Sigmoid colon (tissue), 4 donors: ENCODE measurements around the gene SCYGR1.

Experiments
- EP300 ChIP-seq, 4 donors: sonication (generic); formaldehyde crosslinking; IDR thresholded peaks; one replicate each; pipeline ENCODE4 v1.6.1; 2017; ENCODE audit warnings: antibody characterized with exemption in 4 of 4
- POLR2A ChIP-seq, 2 donors: fragments of 450-650 bp; IDR thresholded peaks; one replicate each; pipeline ENCODE4 v1.6.1; 2016; ENCODE audit warnings: antibody characterized with exemption in 2 of 2, mild to moderate bottlenecking in 2 of 2, moderate library complexity in 2 of 2
- POLR2AphosphoS5 ChIP-seq, 4 donors: sonication (generic); formaldehyde crosslinking; IDR thresholded peaks; one replicate each; pipeline ENCODE4 v1.6.1; 2017; ENCODE audit warnings: antibody characterized with exemption in 4 of 4
- TF ChIP-seq, protein P1 (sequence below), 4 experiments: fragments of 450-650 bp in 3 of 4; fragments of 200-600 bp in 1 of 4; IDR thresholded peaks; one replicate each; pipeline ENCODE4 v1.5.1; 2016 to 2019; ENCODE audit warnings: antibody characterized with exemption in 4 of 4, mild to moderate bottlenecking in 3 of 4, moderate library complexity in 2 of 4

DNA sequence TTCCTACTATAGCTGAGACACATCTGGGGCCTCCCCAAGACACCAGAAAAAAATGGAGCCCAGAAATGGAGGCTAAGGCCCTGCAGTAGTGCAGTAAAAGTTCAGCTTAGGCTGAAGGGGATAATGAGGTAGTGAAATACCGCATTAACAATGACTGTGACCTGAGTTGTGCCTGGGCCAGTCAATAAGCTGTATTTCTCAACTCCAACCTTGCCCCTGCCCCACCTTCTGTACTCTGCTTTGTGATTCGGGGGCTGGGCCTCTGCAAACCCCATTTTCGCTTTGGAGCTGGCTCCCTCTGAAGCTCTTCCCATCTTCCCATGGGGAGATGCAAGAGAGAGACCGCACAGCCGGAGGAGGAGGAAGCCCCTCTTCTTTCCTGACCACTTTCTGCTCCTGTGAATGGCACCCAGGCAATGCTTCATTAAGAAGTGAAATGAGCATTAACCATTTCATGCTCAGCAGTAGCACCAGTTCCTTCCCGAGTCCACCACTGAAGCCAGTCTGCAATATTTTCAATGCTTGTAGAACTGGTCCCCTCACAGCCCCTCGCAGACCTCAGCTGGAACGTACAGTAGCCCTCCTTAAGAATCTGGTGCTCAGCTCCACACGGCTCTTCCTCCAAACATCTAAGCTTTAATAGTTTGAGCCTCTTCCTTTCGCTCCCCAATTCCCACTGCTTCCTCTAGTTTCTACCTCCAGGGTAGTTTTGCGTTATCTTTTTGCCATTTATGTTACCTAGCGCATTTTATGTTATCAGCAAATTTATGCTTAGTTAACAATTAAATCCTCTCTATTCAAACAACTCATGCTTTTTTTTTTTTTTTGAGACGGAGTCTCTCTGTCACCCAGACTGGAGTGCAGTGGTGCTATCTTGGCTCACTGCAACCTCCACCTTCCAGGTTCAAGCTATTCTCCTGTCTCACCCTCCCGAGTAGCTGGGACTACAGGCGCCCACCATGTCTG lies 32.6 kb upstream of the SCYGR1 start:
- TF ChIP-seq, protein P1, sequence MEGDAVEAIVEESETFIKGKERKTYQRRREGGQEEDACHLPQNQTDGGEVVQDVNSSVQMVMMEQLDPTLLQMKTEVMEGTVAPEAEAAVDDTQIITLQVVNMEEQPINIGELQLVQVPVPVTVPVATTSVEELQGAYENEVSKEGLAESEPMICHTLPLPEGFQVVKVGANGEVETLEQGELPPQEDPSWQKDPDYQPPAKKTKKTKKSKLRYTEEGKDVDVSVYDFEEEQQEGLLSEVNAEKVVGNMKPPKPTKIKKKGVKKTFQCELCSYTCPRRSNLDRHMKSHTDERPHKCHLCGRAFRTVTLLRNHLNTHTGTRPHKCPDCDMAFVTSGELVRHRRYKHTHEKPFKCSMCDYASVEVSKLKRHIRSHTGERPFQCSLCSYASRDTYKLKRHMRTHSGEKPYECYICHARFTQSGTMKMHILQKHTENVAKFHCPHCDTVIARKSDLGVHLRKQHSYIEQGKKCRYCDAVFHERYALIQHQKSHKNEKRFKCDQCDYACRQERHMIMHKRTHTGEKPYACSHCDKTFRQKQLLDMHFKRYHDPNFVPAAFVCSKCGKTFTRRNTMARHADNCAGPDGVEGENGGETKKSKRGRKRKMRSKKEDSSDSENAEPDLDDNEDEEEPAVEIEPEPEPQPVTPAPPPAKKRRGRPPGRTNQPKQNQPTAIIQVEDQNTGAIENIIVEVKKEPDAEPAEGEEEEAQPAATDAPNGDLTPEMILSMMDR (IDR thresholded peaks at IDR 0.05), result no peak
- TF ChIP-seq POLR2A (IDR thresholded peaks at IDR 0.05) (no peak), POLR2AphosphoS5 (IDR thresholded peaks at IDR 0.05) (no peak), EP300 (IDR thresholded peaks at IDR 0.05) (no peak)
